Heart left ventricle (tissue), 16 donors: ENCODE results near the gene SSNA1. TPM values are rescaled to one million over a fixed set of nuclear protein-coding genes. Genes with fewer than 3 reads are reported as not detected.

Experiments
- ATAC-seq, 4 donors: fragments of 200-7000 bp; cut with Tn5 transposase; one replicate each; pipeline ENCODE4 v1.9.1; 2020 to 2022; ENCODE audit warnings: moderate library complexity in 4 of 4, mild to moderate bottlenecking in 3 of 4, moderate number of reproducible peaks in 1 of 4
- DNase-seq, 5 donors: peaks; one replicate each; pipeline ENCODE4 v3.0.0-alpha.2; 2020
- H3K27ac ChIP-seq, 12 donors: fragments of 200-600 bp; sonication (generic) in 4 of 12; one replicate each; pipeline versions ENCODE4 v1.5.0 to v1.8.0; 2016 to 2022; ENCODE audit warnings: mild to moderate bottlenecking in 2 of 12
- H3K27me3 ChIP-seq, 9 donors: fragments of 200-600 bp; sonication (generic) in 2 of 9; one replicate each; pipeline versions ENCODE4 v1.5.1 to v1.8.0; 2016 to 2022; ENCODE audit warnings: mild to moderate bottlenecking in 3 of 9
- H3K36me3 ChIP-seq, 9 donors: fragments of 200-600 bp; sonication (generic) in 2 of 9; one replicate each; pipeline versions ENCODE4 v1.5.0 to v1.8.0; 2018 to 2022; ENCODE audit warnings: mild to moderate bottlenecking in 2 of 9
- H3K4me1 ChIP-seq, 12 donors: fragments of 200-600 bp; sonication (generic) in 4 of 12; one replicate each; pipeline versions ENCODE4 v1.5.0 to v1.8.0; 2016 to 2022; ENCODE audit warnings: mild to moderate bottlenecking in 3 of 12
- H3K4me3 ChIP-seq, 12 donors: fragments of 200-600 bp; sonication (generic) in 4 of 12; one replicate each; pipeline versions ENCODE4 v1.5.0 to v1.8.0; 2017 to 2022; ENCODE audit warnings: mild to moderate bottlenecking in 9 of 12, moderate library complexity in 4 of 12
- H3K9me3 ChIP-seq, 12 donors: fragments of 200-600 bp; sonication (generic) in 4 of 12; one replicate each; pipeline versions ENCODE4 v1.5.0 to v1.8.0; 2016 to 2022; ENCODE audit warnings: mild to moderate bottlenecking in 1 of 12
- CTCF ChIP-seq, 12 donors: fragments of 200-600 bp; sonication (generic) in 4 of 12; IDR thresholded peaks; one replicate each; pipeline versions ENCODE4 v1.5.0 to v1.8.0; 2018 to 2022; ENCODE audit warnings: antibody characterized with exemption in 12 of 12, mild to moderate bottlenecking in 5 of 12
- POLR2A ChIP-seq, 2 donors: fragments of 450-650 bp; IDR thresholded peaks; one replicate each; pipeline ENCODE4 v1.6.1; 2017; ENCODE audit warnings: antibody characterized with exemption in 2 of 2, mild to moderate bottlenecking in 2 of 2, moderate library complexity in 2 of 2
- WGBS, 4 donors: extraction: QIAGEN DNeasy Blood & Tissue Kit in 2 of 4; methylation state at CpG; one replicate each; pipeline versions ENCODE4 v1.1.5 to v1.1.7; 2013 to 2018; 5-methylcytosine and 5-hydroxymethylcytosine counted together
- intact Hi-C, 10 donors: fragments of 100-400 bp; cut with DNase I; formaldehyde crosslinking; loops; one replicate each; pipeline versions ENCODE4 v1.11.1 to v1.14.2; 2022
- polyA plus RNA-seq, 2 donors: library from polyadenylated mRNA; stranded (reverse); fragments of 200-250 nt; gene quantifications; one replicate each; pipeline ENCODE4 v1.2.3, GENCODE V29; 2013
- total RNA-seq, 9 donors: library from RNA; depleted of rRNA in 2 of 9; stranded (reverse); fragments of >200 nt in 2 of 9; fragmentation: NEBNext Ultra II Directional in 3 of 9; extraction: Animal tissue kit (Norgen Biotek cat#: 25700) in 3 of 9; gene quantifications; one replicate each; pipeline versions ENCODE4 v1.1.0 to v1.2.4, GENCODE V29; 2016 to 2023
- donor health status: ischemic (EF 13 %, LVEDD 7.1; RV severe dilation, severe dysfunction).
- donor health status: healthy with polysubstance abuse.
- donor health status: DM: no; HTN: yes; CAD: no.
- donor health status: DM: no; HTN: no; CAD: no.
- donor health status: ischemic (EF 25% LVEDD 6.9; RV normal size, moderate dysfunction).
- donor health status: ischemic (EF 25% LVEDD 5.7; RV mildly dilated, moderate dysfunction).
- donor health status: healthy.
- donor health status: DM: yes; HTN: yes; CAD: no.
- donor health status: ischemic (EF 35%, LVEDD 5.7; RV mildly dilated, moderate dysfunction).
- donor health status: nonischemic (EF 11% LVEDD 7.7; RV severe dilation, severe dysfunction).
- donor health status: DM: yes; HTN: yes; CAD: no.
- donor health status: PGD.
- donor health status: ischemic (EF 29% LVEDD 5.4; RV normal size, mild dysfunction).
- donor health status: nonischemic (EF 23%, LVEDD 6.1; RV moderate dilation, normal function).

SSNA1 gene
- total and polyA plus RNA-seq, 11 donors = 46.0 to 161 (median 67.7) TPM

GRCh38 chr9:137171149-137171900 is 17.2 kb upstream of the SSNA1 start:
- Histone ChIP-seq H3K27ac (no peak overlapping the region), H3K4me1 (peaks cover 6 to 35% (median 20%) of the 10 kb centered on the region in 12 donors), H3K9me3 (no peaks in the 10 kb centered on the region), H3K4me3 (no peak overlapping the region), H3K27me3 (peaks cover 28 to 63% (median 38%) of the 10 kb centered on the region in 9 donors), H3K36me3 (no peaks in the 10 kb centered on the region)
- DNase-seq (no peak), ATAC-seq (no peak)
- TF ChIP-seq POLR2A (IDR thresholded peaks at IDR 0.05) (no peak), CTCF (IDR thresholded peaks at IDR 0.05) (no peak)
- 80 to 87% (median 81%) methylated on average over 11 to 22 of the region's 22 CpGs for WGBS, 4 donors
- intact Hi-C loops = no loop called here

- 65 to 75% (median 69%) methylated on average over 10 to 21 of the region's 21 CpGs for WGBS, 4 donors
- no peak overlapping the region for H3K4me3 ChIP-seq
- peaks cover 0 to 13% (median 6%) of the 10 kb centered on the region in 9 donors for H3K36me3 ChIP-seq
- H3K27ac ChIP-seq = no peak overlapping the region
- intact Hi-C loops = no loop called here
- TF ChIP-seq CTCF (IDR thresholded peaks at IDR 0.05) (no peak), POLR2A (IDR thresholded peaks at IDR 0.05) (no peak)
- ATAC-seq (no peak), DNase-seq (peak in 1 of 5 donors; percentile 23)
- H3K9me3 ChIP-seq = no peaks in the 10 kb centered on the region
- peaks cover 4 to 23% (median 13%) of the 10 kb centered on the region in 12 donors for H3K4me1 ChIP-seq
- peaks cover 9 to 45% (median 20%) of the 10 kb centered on the region in 9 donors for H3K27me3 ChIP-seq
These were observed 15.3 kb upstream of the SSNA1 start for GRCh38 chr9:137172901-137173795.

- intact Hi-C loops = no loop called here
- Histone ChIP-seq H3K27ac (no peak overlapping the region), H3K9me3 (no peaks in the 10 kb centered on the region), H3K4me1 (peaks cover 0 to 15% (median 7%) of the 10 kb centered on the region in 12 donors), H3K4me3 (no peak overlapping the region), H3K36me3 (peaks cover 0 to 22% (median 14%) of the 10 kb centered on the region in 9 donors), H3K27me3 (peaks cover 5 to 36% (median 15%) of the 10 kb centered on the region in 9 donors)
- WGBS, 4 donors = 78 to 84% (median 83%) methylated on average over 41 to 45 of the region's 45 CpGs
- no peak for DNase-seq
- TF ChIP-seq CTCF (IDR thresholded peaks at IDR 0.05) = no peak
- TF ChIP-seq POLR2A (IDR thresholded peaks at IDR 0.05) = no peak
- no peak for ATAC-seq
These were observed 14.4 kb upstream of the SSNA1 start for GRCh38 chr9:137173796-137174664.
